ENCODE data around the gene MXD1. TPM values are rescaled to one million over a fixed set of nuclear protein-coding genes. Genes with fewer than 3 reads are reported as not detected.

Gene MXD1
- total RNA-seq, 1 experiment from 2014 or later, result 3.1 TPM

GRCh38 chr2:69916106-69916505 is 1.2 kb downstream of the MXD1 start:
- H3K9me3 ChIP-seq (replicated peaks), result no peaks in the 10 kb centered on the region
- DNase-seq (ENCODE audit: low read depth in 1 of 2, low spot score in 2 of 2), result no peak
- no peak overlapping the region for H3K27ac ChIP-seq
- H3K4me1 ChIP-seq (replicated peaks), result peaks cover 16% of the 10 kb centered on the region
- H3K36me3 ChIP-seq, result peaks cover 6% of the 10 kb centered on the region; the same call in 1 of the 2 replicates
- H3K27me3 ChIP-seq (replicated peaks), result no peaks in the 10 kb centered on the region
- H3K4me3 ChIP-seq, result no peak overlapping the region; the same call in 1 of the 2 replicates

DNA sequence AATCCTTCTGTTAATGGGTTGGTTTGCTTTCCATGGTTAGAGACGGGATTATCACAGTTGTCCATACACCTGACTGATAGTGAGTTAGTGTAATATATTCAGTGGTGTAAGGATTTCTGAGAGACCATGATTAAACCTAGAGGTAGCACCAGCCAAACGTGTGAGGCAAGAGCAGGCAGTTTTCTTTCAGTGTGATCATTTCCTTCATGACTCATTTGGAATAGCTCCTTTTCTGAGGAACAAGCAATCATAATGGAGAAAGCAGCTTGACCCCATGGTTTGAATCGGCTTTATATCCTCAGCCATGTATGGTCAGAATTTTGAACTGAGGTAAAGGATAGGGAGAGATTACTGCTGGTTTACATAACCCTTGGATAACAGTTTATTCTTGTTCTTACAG is 2.9 kb downstream of the MXD1 start:
- H3K36me3 ChIP-seq, result peaks cover 3% of the 10 kb centered on the region; the same call in 1 of the 2 replicates
- H3K27ac ChIP-seq, result peak overlapping the region; percentile 57
- no peak overlapping the region for H3K4me3 ChIP-seq
- peak in 1 of 2 experiments; percentile 19 for DNase-seq (ENCODE audit: low read depth in 1 of 2, low spot score in 2 of 2)
- H3K27me3 ChIP-seq (replicated peaks), result no peaks in the 10 kb centered on the region
- no peaks in the 10 kb centered on the region for H3K9me3 ChIP-seq (replicated peaks)
- H3K4me1 ChIP-seq (replicated peaks), result peaks cover 16% of the 10 kb centered on the region

- no peaks in the 10 kb centered on the region for H3K9me3 ChIP-seq (replicated peaks)
- no peak overlapping the region for H3K4me3 ChIP-seq
- H3K27ac ChIP-seq, result peak overlapping the region; percentile 57
- H3K36me3 ChIP-seq, result peaks cover 3% of the 10 kb centered on the region; the same call in 1 of the 2 replicates
- H3K27me3 ChIP-seq (replicated peaks), result no peaks in the 10 kb centered on the region
- H3K4me1 ChIP-seq (replicated peaks), result peaks cover 16% of the 10 kb centered on the region
- DNase-seq (ENCODE audit: low read depth in 1 of 2, low spot score in 2 of 2), result no peak
These were observed 3.5 kb downstream of the MXD1 start for GRCh38 chr2:69918401-69918800.

GRCh38 chr2:69923116-69923515 is 8.2 kb downstream of the MXD1 start:
- Histone ChIP-seq H3K27me3 (replicated peaks) (no peaks in the 10 kb centered on the region), H3K4me3 (no peak overlapping the region), H3K4me1 (replicated peaks) (peaks cover 4% of the 10 kb centered on the region), H3K36me3 (no peaks in the 10 kb centered on the region; the same call in 1 of the 2 replicates), H3K27ac (no peak overlapping the region), H3K9me3 (replicated peaks) (no peaks in the 10 kb centered on the region)
- DNase-seq (ENCODE audit: low read depth in 1 of 2, low spot score in 2 of 2), result no peak

DNA sequence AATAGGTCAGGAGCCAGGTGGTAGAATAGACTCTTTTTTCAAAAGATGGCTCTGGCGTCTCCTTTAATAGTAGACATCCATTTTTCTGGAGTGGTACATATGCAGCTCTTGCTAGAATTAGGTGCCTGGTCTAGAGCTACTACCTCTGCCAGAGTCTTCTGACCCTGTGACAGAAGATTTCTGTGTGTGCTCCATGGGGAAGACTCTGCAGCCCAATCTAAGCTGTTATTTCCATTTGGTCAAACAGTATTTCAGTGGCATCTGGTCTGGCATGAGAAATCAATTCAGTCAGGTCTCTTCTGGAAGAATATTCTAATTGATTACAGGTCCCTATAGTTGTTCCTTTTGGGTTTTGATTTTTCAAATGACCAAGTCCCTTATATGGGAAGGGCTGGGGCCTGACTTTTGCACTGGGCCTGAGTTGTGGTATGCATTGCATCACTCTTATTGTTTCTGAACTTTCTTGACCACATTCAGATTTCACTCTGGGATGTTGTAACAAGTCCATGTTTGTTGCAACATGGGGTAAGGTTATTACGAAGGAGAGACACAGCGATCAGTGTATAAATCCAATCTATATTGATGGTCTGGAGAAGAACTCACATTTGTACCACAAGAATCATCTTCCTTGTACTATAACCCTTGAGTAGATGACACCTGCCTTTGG is 12.1 kb downstream of the MXD1 start:
- no peaks in the 10 kb centered on the region for H3K4me1 ChIP-seq (replicated peaks)
- H3K27ac ChIP-seq, result no peak overlapping the region
- no peaks in the 10 kb centered on the region; the same call in 1 of the 2 replicates for H3K36me3 ChIP-seq
- no peak overlapping the region for H3K4me3 ChIP-seq
- no peaks in the 10 kb centered on the region for H3K9me3 ChIP-seq (replicated peaks)
- no peak for DNase-seq (ENCODE audit: low read depth in 1 of 2, low spot score in 2 of 2)
- H3K27me3 ChIP-seq (replicated peaks), result no peaks in the 10 kb centered on the region

DNA sequence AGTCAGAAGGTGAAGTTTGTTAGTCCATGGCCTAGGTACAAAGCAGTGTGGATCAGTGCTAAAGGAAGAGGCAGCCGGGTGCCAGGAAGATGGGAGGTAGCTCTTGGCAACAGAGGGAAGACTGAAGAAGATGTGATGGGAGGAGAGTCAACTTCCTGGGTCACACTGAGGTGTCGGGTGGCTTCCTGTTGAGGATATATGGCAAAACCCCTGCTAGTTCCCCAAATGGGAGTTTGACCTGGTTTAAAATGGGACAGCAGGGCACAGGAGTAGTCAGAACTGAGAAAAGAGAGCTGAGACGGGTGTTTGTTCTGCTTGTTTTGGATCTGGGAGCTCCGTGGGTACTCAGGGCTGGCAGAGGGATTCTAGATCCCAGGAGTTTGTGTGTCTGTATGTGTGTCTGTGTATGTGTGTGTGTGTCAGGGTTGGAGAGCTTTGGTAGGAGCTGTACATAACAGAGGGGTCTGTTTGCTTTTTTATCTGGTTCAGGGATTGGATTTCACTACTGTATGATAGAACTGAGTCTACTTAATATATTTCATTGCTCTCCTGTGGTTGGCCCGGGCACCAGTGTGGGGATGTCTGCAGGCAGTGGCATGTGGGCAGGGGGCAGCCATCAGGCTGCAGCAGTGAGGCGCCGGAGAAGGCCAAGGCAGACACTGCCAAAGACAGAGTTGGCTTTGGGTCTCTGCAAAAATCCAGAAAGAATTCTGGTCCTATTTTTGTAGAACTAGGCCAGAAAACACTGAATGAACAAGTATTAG is 17.1 kb downstream of the MXD1 start:
- Histone ChIP-seq H3K4me1 (replicated peaks) (peaks cover 23% of the 10 kb centered on the region), H3K27me3 (replicated peaks) (no peaks in the 10 kb centered on the region), H3K9me3 (replicated peaks) (no peaks in the 10 kb centered on the region), H3K27ac (no peak overlapping the region), H3K4me3 (no peak overlapping the region), H3K36me3 (peaks cover 11% of the 10 kb centered on the region)
- no peak for DNase-seq (ENCODE audit: low read depth in 1 of 2, low spot score in 2 of 2)

DNA sequence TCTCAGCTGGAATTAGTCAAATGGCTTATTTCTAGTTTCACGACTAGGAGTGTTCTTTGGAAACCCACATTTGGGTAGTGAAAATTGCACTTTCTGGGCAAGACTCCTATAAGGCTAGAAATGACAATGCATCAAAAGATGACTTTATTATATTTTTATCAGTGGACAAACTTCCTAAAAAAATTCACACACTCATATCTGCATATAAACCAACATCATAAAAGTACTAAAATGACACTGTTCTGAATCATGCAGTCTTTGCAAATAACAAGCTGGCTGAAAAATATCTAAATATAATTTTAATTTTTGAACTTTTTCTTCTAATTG is 17.6 kb downstream of the MXD1 start:
- Histone ChIP-seq H3K27ac (no peak overlapping the region), H3K27me3 (replicated peaks) (no peaks in the 10 kb centered on the region), H3K4me3 (no peak overlapping the region), H3K36me3 (peaks cover 16% of the 10 kb centered on the region), H3K9me3 (replicated peaks) (no peaks in the 10 kb centered on the region), H3K4me1 (replicated peaks) (peaks cover 24% of the 10 kb centered on the region)
- DNase-seq (ENCODE audit: low read depth in 1 of 2, low spot score in 2 of 2), result no peak

- Histone ChIP-seq H3K27ac (peak overlapping the region; percentile 72), H3K36me3 (peaks cover 24% of the 10 kb centered on the region), H3K27me3 (replicated peaks) (no peaks in the 10 kb centered on the region), H3K4me3 (no peak overlapping the region), H3K4me1 (replicated peaks) (peaks cover 24% of the 10 kb centered on the region), H3K9me3 (replicated peaks) (no peaks in the 10 kb centered on the region)
- DNase-seq (ENCODE audit: low read depth in 1 of 2, low spot score in 2 of 2), result no peak
These were observed 18.4 kb downstream of the MXD1 start for GRCh38 chr2:69933254-69933828.

DNA sequence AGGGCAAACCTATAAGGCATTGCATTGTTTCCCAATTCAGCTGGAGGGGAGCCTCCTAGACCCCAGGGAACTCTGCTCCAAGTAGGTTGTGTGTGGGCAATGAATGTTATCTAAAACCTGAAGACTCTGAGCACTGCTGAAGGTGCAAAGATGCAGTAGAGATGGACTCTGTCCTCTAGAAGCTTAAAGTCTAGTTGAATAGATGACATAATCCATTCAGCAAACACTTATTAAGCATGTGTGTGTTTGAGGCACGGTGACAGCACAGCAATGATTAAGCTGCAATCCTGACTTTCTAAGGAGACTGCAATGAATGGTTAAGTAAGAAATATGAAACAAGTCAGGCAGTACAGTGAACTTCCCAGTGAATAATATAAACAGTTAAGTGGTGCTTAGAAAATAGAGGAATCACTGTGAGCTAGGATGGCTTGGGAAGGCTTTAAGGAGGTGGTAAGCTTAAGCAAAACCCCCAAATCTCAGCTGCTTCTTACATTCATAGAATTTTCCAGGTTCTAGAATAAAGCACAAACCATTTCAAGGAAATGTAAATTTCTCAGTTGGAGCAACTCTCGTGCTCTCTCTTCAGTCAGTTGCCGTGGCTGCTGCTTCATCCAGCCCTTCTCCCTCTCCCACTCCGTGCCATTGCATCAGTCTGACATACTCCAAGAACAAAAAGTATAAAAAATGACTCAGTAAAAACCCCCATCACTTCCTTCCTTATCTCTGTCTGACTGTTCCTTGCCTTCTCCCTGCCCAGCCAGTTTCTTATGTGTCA is 19.1 kb downstream of the MXD1 start:
- H3K4me1 ChIP-seq (replicated peaks), result peaks cover 24% of the 10 kb centered on the region
- H3K4me3 ChIP-seq, result no peak overlapping the region
- peak overlapping the region; percentile 72 for H3K27ac ChIP-seq
- peak; percentile 56 to 70 for DNase-seq (ENCODE audit: low read depth in 1 of 2, low spot score in 2 of 2)
- no peaks in the 10 kb centered on the region for H3K27me3 ChIP-seq (replicated peaks)
- no peaks in the 10 kb centered on the region for H3K9me3 ChIP-seq (replicated peaks)
- peaks cover 26% of the 10 kb centered on the region for H3K36me3 ChIP-seq

DNA sequence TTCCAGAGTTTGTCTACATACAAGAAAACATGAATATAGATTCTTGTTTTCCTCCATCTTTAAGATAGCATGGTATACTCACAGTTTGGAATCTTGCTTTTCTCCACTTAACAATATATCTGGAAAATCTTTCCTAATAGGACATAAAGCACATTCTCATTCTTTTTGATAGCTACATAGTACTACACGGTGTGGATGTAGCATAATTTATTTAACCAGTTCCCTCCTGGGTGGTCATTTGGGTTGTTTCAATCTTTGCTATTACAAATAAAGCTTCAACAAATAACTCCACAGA is 19.7 kb downstream of the MXD1 start:
- Histone ChIP-seq H3K36me3 (peaks cover 27% of the 10 kb centered on the region), H3K27ac (peak overlapping the region; percentile 72), H3K9me3 (replicated peaks) (no peaks in the 10 kb centered on the region), H3K4me1 (replicated peaks) (peaks cover 24% of the 10 kb centered on the region), H3K27me3 (replicated peaks) (no peaks in the 10 kb centered on the region), H3K4me3 (no peak overlapping the region)
- no peak for DNase-seq (ENCODE audit: low read depth in 1 of 2, low spot score in 2 of 2)

DNA sequence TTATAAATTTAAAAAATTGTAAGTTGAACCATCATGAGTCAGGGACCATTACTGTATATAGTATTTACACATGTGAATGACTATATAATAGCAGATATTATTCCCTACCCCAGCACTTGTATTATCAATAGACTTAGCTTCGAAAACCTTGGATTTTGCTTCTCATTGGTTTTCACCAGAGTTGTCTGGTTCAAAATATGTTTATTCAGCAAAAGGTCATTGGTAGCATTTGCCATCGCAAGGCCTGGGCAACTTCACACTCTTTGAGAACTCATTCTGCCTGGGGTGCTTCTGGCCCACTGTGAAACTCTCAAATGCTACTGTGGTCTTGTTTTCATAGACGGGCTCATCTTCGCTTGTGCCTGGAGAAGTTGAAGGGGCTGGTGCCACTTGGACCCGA is 20.1 kb downstream of the MXD1 start:
- no peaks in the 10 kb centered on the region for H3K27me3 ChIP-seq (replicated peaks)
- H3K4me3 ChIP-seq, result no peak overlapping the region
- H3K36me3 ChIP-seq, result peaks cover 28% of the 10 kb centered on the region
- DNase-seq (ENCODE audit: low read depth in 1 of 2, low spot score in 2 of 2), result no peak
- H3K9me3 ChIP-seq (replicated peaks), result no peaks in the 10 kb centered on the region
- H3K27ac ChIP-seq, result peak overlapping the region; percentile 72
- peaks cover 24% of the 10 kb centered on the region for H3K4me1 ChIP-seq (replicated peaks)

DNA sequence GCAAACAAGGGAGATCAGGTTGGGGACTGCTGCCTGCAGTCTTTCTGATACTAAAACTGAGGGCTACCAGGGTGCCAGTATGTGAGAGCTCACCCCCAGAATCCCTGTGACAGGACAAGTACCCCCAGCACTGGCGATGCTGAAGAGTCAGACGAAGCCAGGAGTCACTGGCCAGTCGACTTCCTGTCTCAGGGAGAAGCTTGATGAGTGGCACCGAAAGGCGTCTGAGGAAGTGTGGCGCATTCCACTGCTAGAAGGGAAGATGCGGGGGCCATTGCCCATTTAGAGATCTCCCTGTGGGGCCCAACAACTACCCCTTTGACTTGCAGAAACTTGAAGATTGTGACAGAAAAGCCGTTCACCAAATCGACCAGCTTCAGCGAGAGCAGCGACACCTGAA is 22.0 kb downstream of the MXD1 start:
- Histone ChIP-seq H3K36me3 (peaks cover 35% of the 10 kb centered on the region), H3K27me3 (replicated peaks) (no peaks in the 10 kb centered on the region), H3K4me1 (replicated peaks) (peaks cover 24% of the 10 kb centered on the region), H3K27ac (no peak overlapping the region), H3K9me3 (replicated peaks) (no peaks in the 10 kb centered on the region), H3K4me3 (no peak overlapping the region)
- DNase-seq (ENCODE audit: low read depth in 1 of 2, low spot score in 2 of 2), result no peak

DNA sequence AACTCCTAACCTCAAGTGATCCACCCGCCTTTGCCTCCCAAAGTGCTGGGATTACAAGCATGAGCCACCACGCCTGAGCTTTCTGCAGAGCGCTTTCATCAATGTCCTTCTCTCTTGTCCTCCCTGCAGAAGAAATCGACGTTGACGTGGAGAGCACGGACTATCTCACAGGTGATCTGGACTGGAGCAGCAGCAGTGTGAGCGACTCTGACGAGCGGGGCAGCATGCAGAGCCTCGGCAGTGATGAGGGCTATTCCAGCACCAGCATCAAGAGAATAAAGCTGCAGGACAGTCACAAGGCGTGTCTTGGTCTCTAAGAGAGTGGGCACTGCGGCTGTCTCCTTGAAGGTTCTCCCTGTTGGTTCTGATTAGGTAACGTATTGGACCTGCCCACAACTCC is 23.1 kb downstream of the MXD1 start:
- Histone ChIP-seq H3K9me3 (replicated peaks) (no peaks in the 10 kb centered on the region), H3K36me3 (peaks cover 41% of the 10 kb centered on the region), H3K27me3 (replicated peaks) (no peaks in the 10 kb centered on the region), H3K4me1 (replicated peaks) (peaks cover 24% of the 10 kb centered on the region), H3K4me3 (no peak overlapping the region), H3K27ac (no peak overlapping the region)
- no peak for DNase-seq (ENCODE audit: low read depth in 1 of 2, low spot score in 2 of 2)

GRCh38 chr2:69939722-69940121 is 24.8 kb downstream of the MXD1 start:
- Histone ChIP-seq H3K4me1 (replicated peaks) (peaks cover 10% of the 10 kb centered on the region), H3K4me3 (no peak overlapping the region), H3K9me3 (replicated peaks) (no peaks in the 10 kb centered on the region), H3K27ac (no peak overlapping the region), H3K27me3 (replicated peaks) (no peaks in the 10 kb centered on the region), H3K36me3 (peaks cover 41% of the 10 kb centered on the region)
- DNase-seq (ENCODE audit: low read depth in 1 of 2, low spot score in 2 of 2), result no peak
